ENCODE measurements around the gene FLNC. TPM values are rescaled to one million over a fixed set of nuclear protein-coding genes. Genes with fewer than 3 reads are reported as not detected.

FLNC gene
- total and polyA plus RNA-seq, 2 of the 13 experiments (the other 11 are each of a cell fraction or from before 2014, with no cell fraction given): 0.02 TPM; not detected in 1

DNA sequence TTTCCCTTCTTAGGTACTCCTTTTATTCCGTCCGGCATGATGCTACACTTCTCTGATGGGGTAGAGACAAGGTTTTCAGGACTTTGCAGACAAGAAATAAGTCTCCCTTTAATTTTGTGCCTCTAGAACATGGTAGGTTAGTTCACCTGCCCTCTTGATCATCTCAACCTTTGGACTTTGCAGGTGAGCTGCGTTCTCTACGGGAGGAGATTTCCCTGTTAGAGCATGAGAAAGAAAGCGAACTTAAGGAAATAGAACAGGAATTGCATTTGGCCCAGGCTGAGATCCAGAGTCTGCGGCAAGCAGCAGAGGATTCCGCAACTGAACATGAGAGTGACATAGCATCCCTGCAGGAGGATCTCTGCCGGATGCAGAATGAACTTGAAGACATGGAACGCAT lies 29.2 kb upstream of the FLNC start:
- DNase-seq (ENCODE audit: low spot score) (no peak), ATAC-seq (no peak), FAIRE-seq (no peak)
- Histone ChIP-seq H3K27me3 (ENCODE audit: control insufficient read depth in 1 of 2, insufficient read depth in 2 of 2, low read length in 2 of 2) (peaks cover 5 to 16% of the 10 kb centered on the region in 2 experiments; a peak in 3 of 5 replicates), H3K9ac (ENCODE audit: insufficient read depth, low read depth, low read length) (no peak overlapping the region), H3K9me3 (ENCODE audit: low read length) (no peaks in the 10 kb centered on the region), H4K20me1 (ENCODE audit: insufficient read depth, low read length) (no peaks in the 10 kb centered on the region), H2AFZ (ENCODE audit: low read length) (no peak overlapping the region), H3K4me1 (ENCODE audit: insufficient read depth, low read length) (no peaks in the 10 kb centered on the region), H3K4me3 (replicated peaks in 1 of 3; ENCODE audit: insufficient read depth in 1 of 3, low read depth in 2 of 3, low read length in 3 of 3) (no peak overlapping the region), H3K36me3 (replicated peaks in 1 of 2; ENCODE audit: control insufficient read depth in 1 of 2, insufficient read depth in 2 of 2, low read length in 2 of 2) (no peaks in the 10 kb centered on the region), H3K4me2 (ENCODE audit: low read depth, low read length) (no peak overlapping the region), H3K79me2 (ENCODE audit: insufficient read depth, low read length) (no peaks in the 10 kb centered on the region), H3K27ac (ENCODE audit: extremely low read length, insufficient read depth, low read length) (no peak overlapping the region)
- POLR2A ChIA-PET: no interaction called here
- in situ Hi-C loops (cut with HindIII; ENCODE audit: extremely low pct_ligation_motif_present, low pct_unique_long_range_greater_than_20kb) (no loop called here), intact Hi-C loops (cut with micrococcal nuclease; ENCODE audit: unreplicated experiment) (no loop called here)
- TF ChIP-seq PHF8 (CRISPR knock-in tag; IDR thresholded peaks at IDR 0.05) (no peak), ZNF775 (CRISPR knock-in tag; IDR thresholded peaks at IDR 0.05; ENCODE audit: borderline replicate concordance) (no peak), ZKSCAN8 (CRISPR knock-in tag; IDR thresholded peaks at IDR 0.05; ENCODE audit: borderline replicate concordance) (no peak), PLRG1 (conservative IDR thresholded peaks at IDR 0.05) (no peak), CBX5 (CRISPR knock-in tag; IDR thresholded peaks at IDR 0.05; ENCODE audit: borderline replicate concordance) (no peak), ZNF274 (CRISPR knock-in tag; IDR thresholded peaks at IDR 0.05) (no peak)
- TF ChIP-seq, protein P1, sequence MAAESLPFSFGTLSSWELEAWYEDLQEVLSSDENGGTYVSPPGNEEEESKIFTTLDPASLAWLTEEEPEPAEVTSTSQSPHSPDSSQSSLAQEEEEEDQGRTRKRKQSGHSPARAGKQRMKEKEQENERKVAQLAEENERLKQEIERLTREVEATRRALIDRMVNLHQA (CRISPR knock-in tag; IDR thresholded peaks at IDR 0.05): no peak
- BruUV-seq (replicated peaks): no TSS peak
- 53% methylated on average over 9 of the region's 9 CpGs for WGBS (ENCODE audit: low lambda C conversion rate)
- CTCF ChIA-PET (ENCODE audit: low intra/inter-chr PET ratio, low total read pairs): no interaction called here

- Histone ChIP-seq H3K36me3 (replicated peaks in 1 of 2; ENCODE audit: control insufficient read depth in 1 of 2, insufficient read depth in 2 of 2, low read length in 2 of 2) (no peaks in the 10 kb centered on the region), H3K79me2 (ENCODE audit: insufficient read depth, low read length) (no peaks in the 10 kb centered on the region), H3K4me1 (ENCODE audit: insufficient read depth, low read length) (no peaks in the 10 kb centered on the region), H3K27me3 (ENCODE audit: control insufficient read depth in 1 of 2, insufficient read depth in 2 of 2, low read length in 2 of 2) (peaks cover 3 to 25% of the 10 kb centered on the region in 2 experiments; a peak in 4 of 5 replicates), H3K27ac (ENCODE audit: extremely low read length, insufficient read depth, low read length) (no peak overlapping the region), H2AFZ (ENCODE audit: low read length) (no peak overlapping the region), H4K20me1 (ENCODE audit: insufficient read depth, low read length) (no peaks in the 10 kb centered on the region), H3K9ac (ENCODE audit: insufficient read depth, low read depth, low read length) (no peak overlapping the region), H3K4me2 (ENCODE audit: low read depth, low read length) (no peak overlapping the region), H3K9me3 (ENCODE audit: low read length) (no peaks in the 10 kb centered on the region), H3K4me3 (replicated peaks in 1 of 3; ENCODE audit: insufficient read depth in 1 of 3, low read depth in 2 of 3, low read length in 3 of 3) (no peak overlapping the region)
- no peak for ATAC-seq
- DNase-seq (ENCODE audit: low spot score): no peak
- ChIA-PET POLR2A (no interaction called here), CTCF (ENCODE audit: low intra/inter-chr PET ratio, low total read pairs) (no interaction called here)
- FAIRE-seq: no peak
- in situ Hi-C loops (cut with HindIII; ENCODE audit: extremely low pct_ligation_motif_present, low pct_unique_long_range_greater_than_20kb) (no loop called here), intact Hi-C loops (cut with micrococcal nuclease; ENCODE audit: unreplicated experiment) (no loop called here)
- BruUV-seq (replicated peaks): no TSS peak
- no peak for TF ChIP-seq ZNF354B (CRISPR knock-in tag; IDR thresholded peaks at IDR 0.05)
- TF ChIP-seq MIER2 (CRISPR knock-in tag; IDR thresholded peaks at IDR 0.05): peak; percentile 36; the same call in 1 of the 2 replicates
- no peak for TF ChIP-seq NR0B2 (CRISPR knock-in tag; IDR thresholded peaks at IDR 0.05)
- TF ChIP-seq, protein P2, sequence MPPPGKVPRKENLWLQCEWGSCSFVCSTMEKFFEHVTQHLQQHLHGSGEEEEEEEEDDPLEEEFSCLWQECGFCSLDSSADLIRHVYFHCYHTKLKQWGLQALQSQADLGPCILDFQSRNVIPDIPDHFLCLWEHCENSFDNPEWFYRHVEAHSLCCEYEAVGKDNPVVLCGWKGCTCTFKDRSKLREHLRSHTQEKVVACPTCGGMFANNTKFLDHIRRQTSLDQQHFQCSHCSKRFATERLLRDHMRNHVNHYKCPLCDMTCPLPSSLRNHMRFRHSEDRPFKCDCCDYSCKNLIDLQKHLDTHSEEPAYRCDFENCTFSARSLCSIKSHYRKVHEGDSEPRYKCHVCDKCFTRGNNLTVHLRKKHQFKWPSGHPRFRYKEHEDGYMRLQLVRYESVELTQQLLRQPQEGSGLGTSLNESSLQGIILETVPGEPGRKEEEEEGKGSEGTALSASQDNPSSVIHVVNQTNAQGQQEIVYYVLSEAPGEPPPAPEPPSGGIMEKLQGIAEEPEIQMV (CRISPR knock-in tag; IDR thresholded peaks at IDR 0.05; ENCODE audit: low read depth): no peak
- TF ChIP-seq REST (IDR thresholded peaks at IDR 0.05; ENCODE audit: borderline replicate concordance in 1 of 2, low read depth in 1 of 2, low read length in 2 of 2): peak in 1 of 2 experiments; percentile 84; a peak in 2 of 4 replicates
- WGBS (ENCODE audit: low lambda C conversion rate): 0% methylated on average over 2 of the region's 2 CpGs
These were observed 28.4 kb upstream of the FLNC start for GRCh38 chr7:128801667-128802418.
